Mucosa of descending colon (tissue), 3 donors: ENCODE data around the gene MAPK7. TPM values are rescaled to one million over a fixed set of nuclear protein-coding genes. Genes with fewer than 3 reads are reported as not detected.

Experiments
- ATAC-seq: fragments of 200-7000 bp; cut with Tn5 transposase; one replicate; pipeline ENCODE4 v1.9.1; 2020; ENCODE audit warnings: mild to moderate bottlenecking, moderate library complexity
- DNase-seq, 3 donors: peaks; one replicate each; pipeline ENCODE4 v3.0.0-alpha.2; 2020
- H3K36me3 ChIP-seq: fragments of 200-600 bp; one replicate; pipeline ENCODE4 v1.8.0; 2021; ENCODE audit warnings: low read depth, mild to moderate bottlenecking
- H3K4me1 ChIP-seq: fragments of 200-600 bp; one replicate; pipeline ENCODE4 v1.8.0; 2021; ENCODE audit warnings: low read depth, mild to moderate bottlenecking
- H3K4me3 ChIP-seq: fragments of 200-600 bp; one replicate; pipeline ENCODE4 v1.8.0; 2021; ENCODE audit warnings: mild to moderate bottlenecking
- H3K9me3 ChIP-seq: fragments of 200-600 bp; one replicate; pipeline ENCODE4 v1.8.0; 2021; ENCODE audit warnings: mild to moderate bottlenecking
- CTCF ChIP-seq: fragments of 200-600 bp; IDR thresholded peaks from one replicate; pipeline ENCODE4 v1.8.0; 2022; ENCODE audit warnings: antibody characterized with exemption, mild to moderate bottlenecking
- intact Hi-C, 2 donors: fragments of 100-400 bp; cut with DNase I in 1 of 2; cut with micrococcal nuclease in 1 of 2; formaldehyde crosslinking; loops; one replicate each; pipeline versions ENCODE4 v1.11.0 to v1.11.1; 2022; cut with DNase I, micrococcal nuclease
- total RNA-seq, 3 donors: library from RNA; stranded (reverse); fragmentation: NEBNext Ultra II Directional in 2 of 3; extraction: Animal tissue kit (Norgen Biotek cat#: 25700) in 2 of 3; gene quantifications; one replicate each; pipeline versions ENCODE4 v1.2.1 to v1.2.4, GENCODE V29; 2021 to 2023
- donor health status: DM: no; HTN: no; CAD: no; lungs with moderate emphysema.
- donor health status: DM: no; HTN: no; CAD: no.
- donor health status: DM: no; HTN: yes; CAD: no.

Gene MAPK7
- total RNA-seq, 3 donors from 2014 or later, result 36.9 to 48.6 (median 47.5) TPM

- Histone ChIP-seq H3K4me1 (no peaks in the 10 kb centered on the region), H3K4me3 (no peak overlapping the region), H3K36me3 (no peaks in the 10 kb centered on the region), H3K9me3 (no peaks in the 10 kb centered on the region)
- ATAC-seq, result no peak
- no peak for TF ChIP-seq CTCF
- no peak for DNase-seq
- intact Hi-C loops, result no loop called here
These were observed 46.6 kb upstream of the MAPK7 start for GRCh38 chr17:19331543-19332245.

- Histone ChIP-seq H3K36me3 (no peaks in the 10 kb centered on the region), H3K4me3 (no peak overlapping the region), H3K4me1 (no peaks in the 10 kb centered on the region), H3K9me3 (no peaks in the 10 kb centered on the region)
- TF ChIP-seq CTCF, result no peak
- intact Hi-C loops, result no loop called here
- no peak for ATAC-seq
- DNase-seq, result no peak
These were observed 45.7 kb upstream of the MAPK7 start for GRCh38 chr17:19332371-19333131.

DNA sequence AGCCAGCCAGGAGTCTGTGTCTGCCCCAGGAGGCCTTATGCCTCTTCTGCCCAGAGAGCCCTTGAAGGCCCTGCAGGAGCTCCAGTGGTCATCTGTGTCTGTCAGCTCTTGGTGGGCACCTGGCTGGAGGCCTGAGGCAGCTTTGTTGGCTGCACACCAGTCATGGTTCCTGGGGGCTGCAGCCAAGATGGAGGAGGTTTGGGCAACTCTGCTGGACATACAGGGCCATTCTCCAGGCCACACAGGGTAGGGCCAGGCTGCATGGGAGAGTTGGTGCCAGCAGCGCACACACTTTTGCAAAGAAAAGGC, 45.2 kb upstream of the MAPK7 start:
- DNase-seq (no peak), ATAC-seq (no peak)
- TF ChIP-seq CTCF, result no peak
- Histone ChIP-seq H3K4me1 (no peaks in the 10 kb centered on the region), H3K4me3 (no peak overlapping the region), H3K36me3 (no peaks in the 10 kb centered on the region), H3K9me3 (no peaks in the 10 kb centered on the region)
- intact Hi-C loops, result no loop called here

DNA sequence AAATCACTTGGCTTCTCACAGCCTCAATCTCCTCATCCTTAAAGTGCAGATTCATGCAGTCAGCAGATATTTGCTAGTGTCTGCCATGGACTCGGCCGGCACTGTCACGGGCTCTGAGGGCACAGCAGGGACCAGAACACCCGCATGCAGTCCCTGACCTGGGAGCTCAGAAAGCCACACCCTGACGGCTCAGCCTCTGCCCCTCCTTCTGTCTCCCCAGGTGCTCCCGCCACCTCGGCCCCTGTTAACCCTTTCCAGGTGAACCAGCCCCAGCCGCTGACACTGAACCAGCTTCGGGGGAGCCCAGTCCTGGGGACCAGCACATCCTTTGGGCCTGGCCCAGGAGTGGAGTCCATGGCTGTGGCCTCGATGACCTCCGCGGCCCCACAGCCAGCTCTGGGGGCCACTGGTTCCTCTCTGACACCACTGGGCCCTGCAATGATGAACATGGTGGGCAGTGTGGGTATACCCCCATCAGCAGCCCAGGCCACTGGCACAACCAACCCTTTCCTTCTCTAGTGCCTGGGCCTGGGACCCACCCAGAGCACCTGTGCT, 44.5 kb upstream of the MAPK7 start:
- DNase-seq (no peak), ATAC-seq (no peak)
- intact Hi-C loops, result no loop called here
- Histone ChIP-seq H3K4me3 (no peak overlapping the region), H3K9me3 (no peaks in the 10 kb centered on the region), H3K36me3 (no peaks in the 10 kb centered on the region), H3K4me1 (no peaks in the 10 kb centered on the region)
- no peak for TF ChIP-seq CTCF

DNA sequence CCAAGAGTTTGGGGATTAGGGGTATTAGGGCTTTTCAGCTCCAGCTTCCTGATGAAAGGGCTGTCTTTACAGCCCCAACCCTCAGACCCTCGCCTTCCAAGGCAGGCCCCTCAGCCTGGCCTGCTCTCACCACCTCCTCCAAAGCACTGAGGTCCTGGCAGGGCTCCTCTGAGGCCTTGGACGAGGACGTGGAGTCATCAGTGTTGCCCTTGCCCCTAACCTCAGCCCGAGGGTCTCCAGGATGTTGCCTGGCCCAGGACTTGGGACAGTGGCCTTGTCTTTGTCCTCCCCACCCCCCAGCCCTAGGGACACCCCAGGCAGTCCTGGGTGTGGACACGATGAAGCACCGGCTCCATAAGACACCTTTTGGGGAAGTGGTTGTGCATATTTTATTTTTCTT, 44.0 kb upstream of the MAPK7 start:
- intact Hi-C loops, result no loop called here
- no peak for ATAC-seq

More for the DNA sequence above, 44.0 kb upstream of the MAPK7 start:
- no peak for TF ChIP-seq CTCF
- H3K36me3 ChIP-seq, result no peaks in the 10 kb centered on the region
- H3K4me1 ChIP-seq, result no peaks in the 10 kb centered on the region
- H3K4me3 ChIP-seq, result no peak overlapping the region
- DNase-seq, result no peak
- H3K9me3 ChIP-seq, result no peaks in the 10 kb centered on the region
